ENCODE results near the gene PLD4. TPM values are rescaled to one million over a fixed set of nuclear protein-coding genes. Genes with fewer than 3 reads are reported as not detected.

Gene PLD4
- total RNA-seq, 6 experiments from 2014 or later = 0.12 to 0.49 (median 0.33) TPM; not detected in 2

GRCh38 chr14:104976198-104977007 is 51.7 kb downstream of the PLD4 start:
- H3K4me1 ChIP-seq = peaks cover 0 to 23% (median 1%) of the 10 kb centered on the region in 4 donors
- WGBS (ENCODE audit: insufficient coverage, low coverage, low lambda C conversion rate, missing lambda C conversion rate) = 0% methylated on average over 4 of the region's 21 CpGs
- intact Hi-C loops (cut with DNase I) = loop anchor here (5.0 kb wide), 1 partner anchor 66 kb away; no protein-coding TSS in a partner anchor

GRCh38 chr14:104977008-104977680 is 52.5 kb downstream of the PLD4 start:
- Histone ChIP-seq H3K4me1 (peaks cover 0 to 23% (median 1%) of the 10 kb centered on the region in 4 donors), H3K36me3 (no peaks in the 10 kb centered on the region), H3K4me3 (peak overlapping the region; percentile 46 to 63 (median 47)), H3K27ac (no peak overlapping the region), H3K27me3 (no peaks in the 10 kb centered on the region), H3K9me3 (no peaks in the 10 kb centered on the region)
- DNase-seq (no peak), ATAC-seq (no peak)
- intact Hi-C loops (cut with DNase I) = loop anchor here (5.0 kb wide), 1 partner anchor 65 kb away; no protein-coding TSS in a partner anchor
- TF ChIP-seq CTCF (IDR thresholded peaks at IDR 0.05) = no peak
- TF ChIP-seq POLR2A (IDR thresholded peaks at IDR 0.05) = no peak
- 83% methylated on average over 1 of the region's 11 CpGs for WGBS (ENCODE audit: insufficient coverage, low coverage, low lambda C conversion rate, missing lambda C conversion rate)

More at GRCh38 chr14:104976198-104977007, 51.7 kb downstream of the PLD4 start:
- DNase-seq (peak; percentile 91 to 94 (median 93)), ATAC-seq (peak; percentile 68 to 86 (median 80))
- Histone ChIP-seq H3K27ac (no peak overlapping the region), H3K27me3 (no peaks in the 10 kb centered on the region), H3K4me3 (no peak overlapping the region), H3K9me3 (no peaks in the 10 kb centered on the region), H3K36me3 (no peaks in the 10 kb centered on the region)
- no peak for TF ChIP-seq POLR2A (IDR thresholded peaks at IDR 0.05)
- TF ChIP-seq CTCF (IDR thresholded peaks at IDR 0.05) = peak; percentile 94 to 98 (median 96)

- Histone ChIP-seq H3K27ac (peak within 1 kb of the TSS in 1 of 3 donors; percentile 57), H3K36me3 (no peaks in the 10 kb centered on the region), H3K9me3 (no peaks in the 10 kb centered on the region), H3K27me3 (no peaks in the 10 kb centered on the region), H3K4me1 (peaks cover 0 to 23% (median 1%) of the 10 kb centered on the region in 4 donors), H3K4me3 (peak within 1 kb of the TSS; percentile 46 to 63 (median 47))
- WGBS (ENCODE audit: insufficient coverage, low coverage, low lambda C conversion rate, missing lambda C conversion rate) = 8% methylated on average over 27 of the region's 111 CpGs
- DNase-seq (peak; percentile 82 to 90 (median 85)), ATAC-seq (peak; percentile 66 to 80 (median 76))
- intact Hi-C loops (cut with DNase I) = loop anchor here (5.0 kb wide), 1 partner anchor 64 kb away; no protein-coding TSS in a partner anchor
- no peak for TF ChIP-seq CTCF (IDR thresholded peaks at IDR 0.05)
- TF ChIP-seq POLR2A (IDR thresholded peaks at IDR 0.05) = peak; percentile 73
Measured at GRCh38 chr14:104977681-104978653, 53.3 kb downstream of the PLD4 start, which contains the start of gene AHNAK2. AHNAK2 (minus strand) TSS chr14:104978374; CDS start chr14:104978237, 137 bp downstream.
